ENCODE data around the gene HAUS3. TPM values are rescaled to one million over a fixed set of nuclear protein-coding genes. Genes with fewer than 3 reads are reported as not detected.

The HAUS3 gene
- total RNA-seq, 4 donors from 2014 or later, result 7.4 to 29.9 (median 14.2) TPM

DNA sequence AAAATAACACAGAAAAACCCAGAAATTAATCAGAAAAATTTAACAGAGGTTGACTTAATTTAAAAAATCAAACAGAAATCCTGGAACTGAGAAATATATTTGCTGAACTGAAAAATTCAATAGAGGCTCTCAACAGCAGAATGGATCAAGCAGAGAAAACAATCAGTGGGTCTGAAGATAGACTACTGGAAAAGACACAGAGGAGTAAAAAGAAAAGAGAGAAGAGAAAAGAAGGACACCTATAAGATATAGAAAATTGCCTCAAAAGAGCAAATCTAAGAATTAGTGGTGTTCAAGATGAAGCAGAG lies 55.1 kb downstream of the HAUS3 start:
- no peak for TF ChIP-seq POLR2A (IDR thresholded peaks at IDR 0.05)
- TF ChIP-seq, protein P1, sequence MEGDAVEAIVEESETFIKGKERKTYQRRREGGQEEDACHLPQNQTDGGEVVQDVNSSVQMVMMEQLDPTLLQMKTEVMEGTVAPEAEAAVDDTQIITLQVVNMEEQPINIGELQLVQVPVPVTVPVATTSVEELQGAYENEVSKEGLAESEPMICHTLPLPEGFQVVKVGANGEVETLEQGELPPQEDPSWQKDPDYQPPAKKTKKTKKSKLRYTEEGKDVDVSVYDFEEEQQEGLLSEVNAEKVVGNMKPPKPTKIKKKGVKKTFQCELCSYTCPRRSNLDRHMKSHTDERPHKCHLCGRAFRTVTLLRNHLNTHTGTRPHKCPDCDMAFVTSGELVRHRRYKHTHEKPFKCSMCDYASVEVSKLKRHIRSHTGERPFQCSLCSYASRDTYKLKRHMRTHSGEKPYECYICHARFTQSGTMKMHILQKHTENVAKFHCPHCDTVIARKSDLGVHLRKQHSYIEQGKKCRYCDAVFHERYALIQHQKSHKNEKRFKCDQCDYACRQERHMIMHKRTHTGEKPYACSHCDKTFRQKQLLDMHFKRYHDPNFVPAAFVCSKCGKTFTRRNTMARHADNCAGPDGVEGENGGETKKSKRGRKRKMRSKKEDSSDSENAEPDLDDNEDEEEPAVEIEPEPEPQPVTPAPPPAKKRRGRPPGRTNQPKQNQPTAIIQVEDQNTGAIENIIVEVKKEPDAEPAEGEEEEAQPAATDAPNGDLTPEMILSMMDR (IDR thresholded peaks at IDR 0.05), result no peak
- intact Hi-C loops (cut with DNase I; ENCODE audit: low total_unique reads), result no loop called here
- no peak overlapping the region for H3K4me3 ChIP-seq
- DNase-seq, result no peak
- H3K27ac ChIP-seq, result no peak overlapping the region
- no peaks in the 10 kb centered on the region for H3K4me1 ChIP-seq
- no peaks in the 10 kb centered on the region for H3K27me3 ChIP-seq
- H3K36me3 ChIP-seq, result no peaks in the 10 kb centered on the region
- peaks cover 4 to 15% of the 10 kb centered on the region in 2 donors for H3K9me3 ChIP-seq

DNA sequence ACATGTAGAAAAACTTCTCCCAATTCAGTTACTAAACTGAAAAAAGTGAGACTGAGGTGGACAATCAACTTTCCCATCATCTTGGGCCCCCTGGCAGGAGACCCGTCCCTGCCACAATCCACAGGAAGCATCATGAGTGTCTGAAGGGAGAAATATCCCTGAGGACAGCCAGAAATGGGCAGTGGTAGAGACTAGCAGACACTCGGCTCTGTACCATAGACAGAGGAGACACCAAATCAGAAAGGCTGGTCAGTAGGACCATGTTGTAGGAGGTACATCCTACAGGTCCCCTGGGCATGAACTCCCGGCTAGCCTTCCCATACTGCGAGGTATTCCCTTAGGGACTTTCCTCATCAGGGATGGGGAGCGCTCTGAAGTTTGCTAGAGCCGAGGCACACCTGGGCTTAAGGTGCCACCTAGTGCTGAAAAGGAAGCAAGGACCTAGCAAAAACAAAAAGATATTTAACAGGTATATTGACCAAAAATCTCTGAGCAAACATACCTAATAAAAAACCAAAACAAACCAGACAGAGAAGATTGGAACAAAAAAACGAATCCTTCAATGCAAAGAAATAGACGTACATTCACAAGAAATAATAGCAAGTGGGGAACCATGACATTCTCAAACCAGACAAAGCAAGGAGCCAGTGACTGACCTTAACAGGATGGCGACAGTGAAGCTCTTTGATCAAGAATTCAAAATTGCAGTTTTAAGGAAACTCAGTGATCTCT lies 55.6 kb downstream of the HAUS3 start:
- H3K9me3 ChIP-seq, result peaks cover 4 to 15% of the 10 kb centered on the region in 2 donors
- H3K27ac ChIP-seq, result no peak overlapping the region
- no peaks in the 10 kb centered on the region for H3K4me1 ChIP-seq
- TF ChIP-seq, protein P1 (IDR thresholded peaks at IDR 0.05), result no peak
- no peak for TF ChIP-seq POLR2A (IDR thresholded peaks at IDR 0.05)
- intact Hi-C loops (cut with DNase I; ENCODE audit: low total_unique reads), result no loop called here
- H3K36me3 ChIP-seq, result no peaks in the 10 kb centered on the region
- no peak overlapping the region for H3K4me3 ChIP-seq
- H3K27me3 ChIP-seq, result no peaks in the 10 kb centered on the region
- DNase-seq, result no peak

GRCh38 chr4:2183394-2183793 lies 58.5 kb downstream of the HAUS3 start:
- Histone ChIP-seq H3K4me3 (no peak overlapping the region), H3K36me3 (no peaks in the 10 kb centered on the region), H3K27ac (no peak overlapping the region), H3K9me3 (peaks cover 4 to 15% of the 10 kb centered on the region in 2 donors), H3K27me3 (no peaks in the 10 kb centered on the region), H3K4me1 (no peaks in the 10 kb centered on the region)
- TF ChIP-seq, protein P1 (IDR thresholded peaks at IDR 0.05), result no peak
- TF ChIP-seq POLR2A (IDR thresholded peaks at IDR 0.05), result no peak
- no peak for DNase-seq
- intact Hi-C loops (cut with DNase I; ENCODE audit: low total_unique reads), result no loop called here

GRCh38 chr4:2182994-2183393 lies 58.9 kb downstream of the HAUS3 start:
- Histone ChIP-seq H3K27ac (no peak overlapping the region), H3K36me3 (no peaks in the 10 kb centered on the region), H3K4me3 (no peak overlapping the region), H3K9me3 (peaks cover 4 to 14% of the 10 kb centered on the region in 2 donors), H3K4me1 (no peaks in the 10 kb centered on the region), H3K27me3 (no peaks in the 10 kb centered on the region)
- intact Hi-C loops (cut with DNase I; ENCODE audit: low total_unique reads), result no loop called here
- DNase-seq, result no peak
- TF ChIP-seq, protein P1 (IDR thresholded peaks at IDR 0.05), result no peak
- TF ChIP-seq POLR2A (IDR thresholded peaks at IDR 0.05), result no peak

- no peaks in the 10 kb centered on the region for H3K27me3 ChIP-seq
- H3K9me3 ChIP-seq, result no peaks in the 10 kb centered on the region
Measured at GRCh38 chr4:2180410-2180809, 61.5 kb downstream of the HAUS3 start.

More at GRCh38 chr4:2180410-2180809, 61.5 kb downstream of the HAUS3 start:
- Histone ChIP-seq H3K27ac (no peak overlapping the region), H3K4me1 (no peaks in the 10 kb centered on the region), H3K4me3 (no peak overlapping the region), H3K36me3 (no peaks in the 10 kb centered on the region)
- intact Hi-C loops (cut with DNase I; ENCODE audit: low total_unique reads), result no loop called here
- DNase-seq, result no peak
- TF ChIP-seq, protein P1 (IDR thresholded peaks at IDR 0.05), result no peak
- TF ChIP-seq POLR2A (IDR thresholded peaks at IDR 0.05), result no peak

Measured in uterus (tissue), 4 donors.